DND-41 (cell line): ENCODE results near the gene AFAP1.

ENCODE experiments used
- ATAC-seq: fragments of 200-7000 bp; cut with Tn5 transposase; 3 replicates; pipeline ENCODE4 v1.9.1; 2021; ENCODE audit warnings: low read depth; ENCODE audit not compliant: insufficient read depth
- DNase-seq: peaks from one replicate; pipeline ENCODE4 v3.0.0-alpha.2; 2020
- H2AFZ ChIP-seq: 2 replicates; pipeline ENCODE4 v1.6.0; 2012; ENCODE audit warnings: low read depth, low read length
- H3K27ac ChIP-seq: 2 replicates; pipeline ENCODE4 v1.5.1; 2012; ENCODE audit warnings: low read length, inconsistent platforms
- H3K27me3 ChIP-seq: fragments of 200-600 bp; sonication (generic); 2 replicates; pipeline ENCODE4 v1.6.0; 2012; ENCODE audit warnings: low read length, mild to moderate bottlenecking, inconsistent platforms; ENCODE audit not compliant: insufficient read depth, poor library complexity
- H3K36me3 ChIP-seq: 2 replicates; pipeline ENCODE4 v1.5.1; 2012; ENCODE audit warnings: low read length, inconsistent platforms; ENCODE audit not compliant: insufficient read depth
- H3K4me1 ChIP-seq: 2 replicates; pipeline ENCODE4 v1.5.1; 2012; ENCODE audit warnings: mild to moderate bottlenecking, low read length; ENCODE audit not compliant: insufficient read depth
- H3K4me2 ChIP-seq: 2 replicates; pipeline ENCODE4 v1.6.0; 2012; ENCODE audit warnings: mild to moderate bottlenecking, moderate library complexity, low read length, inconsistent platforms; ENCODE audit not compliant: insufficient read depth
- H3K4me3 ChIP-seq, 2 experiments: fragments of 200-600 bp in 1 of 2; shearing (Covaris generic) in 1 of 2; 2 replicates each; pipeline ENCODE4 v1.5.1; 2012 to 2016; ENCODE audit warnings: inconsistent platforms in 2 of 2, low read length in 2 of 2, mild to moderate bottlenecking in 2 of 2, low read depth in 1 of 2, moderate library complexity in 1 of 2
- H3K79me2 ChIP-seq: 2 replicates; pipeline ENCODE4 v1.6.0; 2012; ENCODE audit warnings: low read length, inconsistent platforms; ENCODE audit not compliant: insufficient read depth
- H3K9ac ChIP-seq: 2 replicates; pipeline ENCODE4 v1.6.0; 2012; ENCODE audit warnings: low read depth, mild to moderate bottlenecking, inconsistent platforms, low read length, moderate library complexity
- H3K9me3 ChIP-seq: 2 replicates; pipeline ENCODE4 v1.5.1; 2012; ENCODE audit warnings: low read length, moderate library complexity, mild to moderate bottlenecking, inconsistent platforms; ENCODE audit not compliant: insufficient read depth, severe bottlenecking
- H4K20me1 ChIP-seq: 2 replicates; pipeline ENCODE4 v1.6.0; 2012; ENCODE audit warnings: low read length; ENCODE audit not compliant: insufficient read depth
- CTCF ChIP-seq: IDR thresholded peaks from 2 replicates; pipeline ENCODE4 v1.5.1; 2012; ENCODE audit warnings: borderline replicate concordance, low read length, moderate library complexity, mild to moderate bottlenecking; ENCODE audit not compliant: poor library complexity, severe bottlenecking; ENCODE audit errors: extremely low read depth
- EZH2 ChIP-seq: IDR thresholded peaks from 3 replicates; pipeline ENCODE4 v1.6.1; 2012; ENCODE audit warnings: borderline replicate concordance, low read depth, mild to moderate bottlenecking, moderate library complexity, low read length, inconsistent platforms; ENCODE audit not compliant: severe bottlenecking

AFAP1 gene

GRCh38 chr4:7904952-7905915, 34.4 kb downstream of the AFAP1 start:
- no peak overlapping the region for H3K27ac ChIP-seq
- H3K4me1 ChIP-seq: no peaks in the 10 kb centered on the region
- DNase-seq (no peak), ATAC-seq (no peak)
- no peak for TF ChIP-seq EZH2
- no peak for TF ChIP-seq CTCF
- no peak overlapping the region for H3K4me2 ChIP-seq
- no peaks in the 10 kb centered on the region for H4K20me1 ChIP-seq
- peaks cover 6% of the 10 kb centered on the region for H3K27me3 ChIP-seq
- H3K9me3 ChIP-seq: no peaks in the 10 kb centered on the region
- no peaks in the 10 kb centered on the region for H3K79me2 ChIP-seq
- H2AFZ ChIP-seq: no peak overlapping the region
- no peak overlapping the region for H3K4me3 ChIP-seq
- no peak overlapping the region for H3K9ac ChIP-seq
- H3K36me3 ChIP-seq: no peaks in the 10 kb centered on the region

- no peak overlapping the region for H3K4me3 ChIP-seq
- H3K27ac ChIP-seq: no peak overlapping the region
- H3K27me3 ChIP-seq: peaks cover 7% of the 10 kb centered on the region
- H3K79me2 ChIP-seq: no peaks in the 10 kb centered on the region
- H3K4me1 ChIP-seq: no peaks in the 10 kb centered on the region
- no peaks in the 10 kb centered on the region for H4K20me1 ChIP-seq
- ATAC-seq: no peak
- TF ChIP-seq EZH2: no peak
- TF ChIP-seq CTCF: no peak
- no peak overlapping the region for H3K4me2 ChIP-seq
- no peak for DNase-seq
- H3K9ac ChIP-seq: no peak overlapping the region
- no peaks in the 10 kb centered on the region for H3K9me3 ChIP-seq
- no peaks in the 10 kb centered on the region for H3K36me3 ChIP-seq
- H2AFZ ChIP-seq: no peak overlapping the region
Observed at GRCh38 chr4:7903791-7904516, 35.7 kb downstream of the AFAP1 start.

GRCh38 chr4:7902826-7903225, 36.8 kb downstream of the AFAP1 start:
- Histone ChIP-seq H3K4me2 (no peak overlapping the region), H3K9ac (no peak overlapping the region), H3K4me1 (no peaks in the 10 kb centered on the region), H3K27ac (no peak overlapping the region), H3K27me3 (peaks cover 7% of the 10 kb centered on the region), H3K79me2 (no peaks in the 10 kb centered on the region), H3K4me3 (no peak overlapping the region), H3K36me3 (no peaks in the 10 kb centered on the region), H3K9me3 (no peaks in the 10 kb centered on the region), H4K20me1 (no peaks in the 10 kb centered on the region), H2AFZ (no peak overlapping the region)
- no peak for DNase-seq
- TF ChIP-seq CTCF (no peak), EZH2 (no peak)
- no peak for ATAC-seq
